Transverse colon (tissue), 4 donors: ENCODE measurements around the gene RPS2. TPM values are rescaled to one million over a fixed set of nuclear protein-coding genes. Genes with fewer than 3 reads are reported as not detected.
"Not testable (repeated sequence)": the region's sequence is repeated elsewhere in the genome, so short reads cannot be mapped to it uniquely, and the experiment has no call there.

Source experiments
- DNase-seq: peaks from one replicate; pipeline ENCODE4 v3.0.0-alpha.2; 2019
- H3K27ac ChIP-seq, 4 donors: fragments of 200-600 bp; sonication (generic); 2 replicates each; pipeline ENCODE4 v1.5.1; 2016 to 2018; ENCODE audit warnings: inconsistent platforms in 4 of 4
- H3K27me3 ChIP-seq: fragments of 200-600 bp; sonication (generic); 2 replicates; pipeline ENCODE4 v1.5.1; 2017; ENCODE audit warnings: inconsistent platforms
- H3K36me3 ChIP-seq, 4 donors: fragments of 200-600 bp; sonication (generic); 2 replicates each; pipeline ENCODE4 v1.5.1; 2017 to 2019; ENCODE audit warnings: inconsistent platforms in 4 of 4
- H3K4me1 ChIP-seq, 4 donors: fragments of 200-600 bp; sonication (generic); 2 replicates each; pipeline ENCODE4 v1.5.1; 2017 to 2020; ENCODE audit warnings: inconsistent platforms in 4 of 4
- H3K4me3 ChIP-seq, 4 donors: fragments of 200-600 bp; sonication (generic); 1 replicate in 1 of 4; 2 replicates in 3 of 4; pipeline versions ENCODE4 v1.5.1 to v1.6.1; 2017 to 2019; ENCODE audit warnings: inconsistent platforms in 4 of 4
- H3K9me3 ChIP-seq, 2 donors: fragments of 200-600 bp; sonication (generic); 2 replicates each; pipeline ENCODE4 v1.5.1; 2017 to 2019; ENCODE audit warnings: inconsistent platforms in 2 of 2
- CTCF ChIP-seq, 5 experiments: fragments of 200-600 bp in 3 of 5; fragments of 450-650 bp in 2 of 5; sonication (generic) in 3 of 5; IDR thresholded peaks; 1 replicate in 2 of 5; 2 replicates in 3 of 5; pipeline ENCODE4 v1.5.1; 2016 to 2017; ENCODE audit warnings: antibody characterized with exemption in 5 of 5, inconsistent platforms in 3 of 5, mild to moderate bottlenecking in 2 of 5, moderate library complexity in 1 of 5
- EP300 ChIP-seq: sonication (generic); formaldehyde crosslinking; IDR thresholded peaks from one replicate; pipeline ENCODE4 v1.6.1; 2017; ENCODE audit warnings: antibody characterized with exemption, low read depth
- POLR2A ChIP-seq: fragments of 450-650 bp; IDR thresholded peaks from one replicate; pipeline ENCODE4 v1.6.1; 2016; ENCODE audit warnings: antibody characterized with exemption, mild to moderate bottlenecking, moderate library complexity
- POLR2AphosphoS5 ChIP-seq, 3 donors: sonication (generic); formaldehyde crosslinking; IDR thresholded peaks; one replicate each; pipeline ENCODE4 v1.6.1; 2016; ENCODE audit warnings: antibody characterized with exemption in 3 of 3
- WGBS, 2 donors: methylation state at CpG; one replicate each; pipeline ENCODE4 v1.1.5; 2018; ENCODE audit warnings: low coverage in 1 of 2; 5-methylcytosine and 5-hydroxymethylcytosine counted together
- in situ Hi-C, 4 donors: fragments of 200-750 bp; cut with MboI; loops; one replicate each; pipeline versions ENCODE4 v1.15.0 to v1.15.1; 2017; ENCODE audit warnings: low sequenced_read_pairs in 3 of 4, low pct_ligation_motif_present in 1 of 4, low pct_unique_long_range_greater_than_20kb in 1 of 4
- intact Hi-C: fragments of 100-400 bp; cut with DNase I; formaldehyde crosslinking; loops from one replicate; pipeline ENCODE4 v1.15.1; 2023; ENCODE audit warnings: low total_unique reads
- total RNA-seq, 4 donors: library from RNA; depleted of rRNA; stranded (reverse); fragments of >200 nt; gene quantifications; one replicate each; pipeline ENCODE4 v1.1.0, GENCODE V29; 2016

RPS2 gene
- total RNA-seq, 4 donors from 2014 or later, result 896 to 2,085 (median 1,613) TPM

GRCh38 chr16:1960665-1961630, 3.7 kb downstream of the RPS2 start:
- peak overlapping the region; percentile 89 to 97 (median 91) for H3K27ac ChIP-seq
- DNase-seq, result no peak
- H3K4me1 ChIP-seq, result peaks cover 8 to 45% (median 38%) of the 10 kb centered on the region in 4 donors
- WGBS, 2 donors, result 27 to 43% methylated on average over 3 to 19 of the region's 20 CpGs
- no peaks in the 10 kb centered on the region for H3K9me3 ChIP-seq
- intact Hi-C loops, result no loop called here
- H3K4me3 ChIP-seq, result peak overlapping the region in 2 of 4 donors; percentile 87 to 99
- H3K27me3 ChIP-seq, result no peaks in the 10 kb centered on the region
- in situ Hi-C loops, result no loop called here
- peaks cover 0 to 16% (median 6%) of the 10 kb centered on the region in 4 donors for H3K36me3 ChIP-seq
- TF ChIP-seq POLR2AphosphoS5 (IDR thresholded peaks at IDR 0.05) (peak in 1 of 3 donors; percentile 11), EP300 (no peak), POLR2A (no peak), CTCF (IDR thresholded peaks at IDR 0.05) (peak in 1 of 5 experiments; percentile 11)

- H3K4me3 ChIP-seq, result peak within 1 kb of the TSS; percentile 69 to 99 (median 86)
- DNase-seq, result peak; percentile 95
- intact Hi-C loops, result no loop called here
- peak within 1 kb of the TSS; percentile 89 to 97 (median 91) for H3K27ac ChIP-seq
- TF ChIP-seq EP300 (no peak), CTCF (IDR thresholded peaks at IDR 0.05) (peak; percentile 47 to 75 (median 53)), POLR2AphosphoS5 (IDR thresholded peaks at IDR 0.05) (peak; percentile 94 to 96 (median 95)), POLR2A (peak; percentile 92)
- peaks cover 8 to 39% (median 33%) of the 10 kb centered on the region in 4 donors for H3K4me1 ChIP-seq
- in situ Hi-C loops, result no loop called here
- no peaks in the 10 kb centered on the region for H3K9me3 ChIP-seq
- peaks cover 0 to 16% (median 6%) of the 10 kb centered on the region in 4 donors for H3K36me3 ChIP-seq
- H3K27me3 ChIP-seq, result no peaks in the 10 kb centered on the region
- WGBS, 2 donors, result 1% methylated on average over 34 of the region's 79 CpGs; no CpG with 5 or more reads in 1 of the 2 donors
Observed at GRCh38 chr16:1959269-1960039, 5.2 kb downstream of the RPS2 start, which contains the start of gene NDUFB10. TSS of gene NDUFB10 (plus strand) at chr16:1959538. CDS start at chr16:1959625, 87 bp downstream.

GRCh38 chr16:1958715-1959268, 5.8 kb downstream of the RPS2 start:
- TF ChIP-seq CTCF (IDR thresholded peaks at IDR 0.05) (no peak), POLR2AphosphoS5 (IDR thresholded peaks at IDR 0.05) (no peak), EP300 (no peak), POLR2A (no peak)
- in situ Hi-C loops, result no loop called here
- Histone ChIP-seq H3K27ac (peak overlapping the region; percentile 89 to 97 (median 91)), H3K4me3 (peak overlapping the region in 2 of 4 donors; percentile 87 to 99), H3K9me3 (no peaks in the 10 kb centered on the region), H3K4me1 (peaks cover 8 to 33% (median 29%) of the 10 kb centered on the region in 4 donors), H3K27me3 (no peaks in the 10 kb centered on the region), H3K36me3 (peaks cover 0 to 16% (median 6%) of the 10 kb centered on the region in 4 donors)
- WGBS, 2 donors, result 0 to 32% methylated on average over 5 to 14 of the region's 14 CpGs
- no peak for DNase-seq
- intact Hi-C loops, result no loop called here

- H3K9me3 ChIP-seq, H3K4me3 ChIP-seq, DNase-seq, intact Hi-C loops, H3K27me3 ChIP-seq, H3K27ac ChIP-seq, in situ Hi-C loops: not testable (repeated sequence)
- H3K36me3 ChIP-seq, result peaks cover 0 to 16% (median 6%) of the 10 kb centered on the region in 4 donors
- peaks cover 8 to 27% (median 22%) of the 10 kb centered on the region in 4 donors for H3K4me1 ChIP-seq
- WGBS, 2 donors, result 89% methylated on average over 16 of the region's 30 CpGs; no CpG with 5 or more reads in 1 of the 2 donors
Observed at GRCh38 chr16:1958143-1958491, 6.5 kb downstream of the RPS2 start.

GRCh38 chr16:1957434-1958142, 7.0 kb downstream of the RPS2 start:
- H3K27me3 ChIP-seq, H3K4me3 ChIP-seq, intact Hi-C loops, H3K9me3 ChIP-seq, DNase-seq, in situ Hi-C loops, H3K27ac ChIP-seq: not testable (repeated sequence)
- Histone ChIP-seq H3K36me3 (peaks cover 0 to 13% (median 6%) of the 10 kb centered on the region in 4 donors), H3K4me1 (peaks cover 8 to 23% (median 21%) of the 10 kb centered on the region in 4 donors)
- 80 to 89% methylated on average over 8 to 20 of the region's 22 CpGs for WGBS, 2 donors
